Tibial nerve (tissue), 4 donors: Measurements from ENCODE around the gene MINDY3.

ENCODE experiments used
- CTCF ChIP-seq, 5 experiments: fragments of 200-600 bp in 3 of 5; fragments of 450-650 bp in 2 of 5; sonication (generic) in 3 of 5; IDR thresholded peaks; one replicate each; pipeline ENCODE4 v1.5.1; 2016 to 2019; ENCODE audit warnings: antibody characterized with exemption in 5 of 5, mild to moderate bottlenecking in 3 of 5, moderate library complexity in 2 of 5
- EP300 ChIP-seq, 2 donors: sonication (generic); formaldehyde crosslinking; IDR thresholded peaks; one replicate each; pipeline ENCODE4 v1.6.1; 2017; ENCODE audit warnings: antibody characterized with exemption in 2 of 2, mild to moderate bottlenecking in 1 of 2

- TF ChIP-seq CTCF (IDR thresholded peaks at IDR 0.05) (no peak), EP300 (IDR thresholded peaks at IDR 0.05) (no peak)
Measured at GRCh38 chr10:15801147-15801546, 59.2 kb downstream of the MINDY3 start.
